GM19324 (cell line): ENCODE results near the gene CCL7.

Experiments used
- ATAC-seq: cut with Tn5 transposase; IDR thresholded peaks from one replicate; pipeline ENCODE4 v1.9.1; 2021; ENCODE audit warnings: mild to moderate bottlenecking, moderate library complexity; ENCODE audit not compliant: unreplicated experiment, low FRiP score

The CCL7 gene

DNA sequence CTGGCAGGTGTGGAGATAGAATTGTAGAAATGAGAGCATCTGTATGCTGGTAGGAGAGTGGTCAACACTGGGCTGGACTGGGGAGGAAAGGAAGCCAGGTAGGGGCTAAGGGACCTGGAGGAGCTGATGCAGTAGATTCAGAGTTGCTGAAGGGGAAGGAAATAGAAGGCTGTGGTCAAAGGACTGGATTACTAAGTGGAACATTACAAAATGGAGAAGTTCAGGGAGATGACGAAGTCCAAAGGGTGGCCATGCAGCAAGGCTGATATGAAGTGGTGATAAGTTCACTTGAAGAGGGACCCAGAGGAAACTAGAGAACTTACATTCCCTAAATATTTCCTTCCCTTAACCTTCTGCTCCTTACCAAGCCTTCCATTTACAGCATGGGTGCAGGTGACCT, 23.6 kb upstream of the CCL7 start:
- no peak for ATAC-seq

GRCh38 chr17:34246881-34247280, 23.1 kb upstream of the CCL7 start:
- ATAC-seq: no peak

DNA sequence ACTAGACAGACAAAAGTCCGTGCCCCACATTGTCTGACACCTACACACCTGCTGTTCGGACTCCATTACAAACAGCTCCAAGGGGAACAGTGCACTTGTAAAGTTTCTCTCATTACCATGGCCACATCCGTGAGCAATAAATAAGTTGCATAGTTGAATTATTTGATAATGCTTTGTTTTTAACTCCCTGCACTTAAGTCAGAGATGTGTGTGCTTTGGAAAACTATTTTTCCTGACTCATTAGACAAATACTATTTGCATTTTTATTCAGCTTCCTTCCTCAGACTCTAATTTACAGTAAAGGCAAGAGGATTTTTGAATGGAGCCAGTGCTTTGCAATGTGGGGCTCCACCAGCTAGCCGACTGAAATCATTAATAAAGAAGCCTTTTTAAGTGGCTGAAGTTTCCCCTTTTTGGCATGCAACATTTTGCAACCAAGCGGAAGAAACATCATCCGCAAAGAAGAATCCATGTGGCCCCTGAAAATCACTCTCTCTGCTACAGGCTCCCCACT, 21.5 kb upstream of the CCL7 start:
- no peak for ATAC-seq

- ATAC-seq: no peak
Observed at GRCh38 chr17:34249061-34249460, 21.0 kb upstream of the CCL7 start.

DNA sequence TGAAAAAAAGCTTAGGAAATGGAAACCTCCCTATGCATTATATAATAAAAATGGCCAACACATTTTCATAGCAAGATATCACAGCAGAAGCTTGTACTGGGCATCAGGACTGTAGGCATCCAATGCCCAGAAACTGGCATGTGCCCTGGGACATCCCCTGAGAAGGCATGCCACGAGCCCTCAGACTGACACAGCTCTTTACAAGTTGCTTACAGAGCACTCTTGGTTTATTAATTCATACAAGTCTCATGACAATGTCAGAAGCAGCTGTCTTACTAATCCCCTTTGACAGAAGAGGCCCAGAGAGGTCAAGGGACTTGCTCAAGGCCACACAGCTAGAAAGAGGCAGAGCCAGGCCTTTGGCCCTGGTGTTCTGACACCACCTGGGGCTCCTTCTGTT, 20.5 kb upstream of the CCL7 start:
- ATAC-seq: no peak

DNA sequence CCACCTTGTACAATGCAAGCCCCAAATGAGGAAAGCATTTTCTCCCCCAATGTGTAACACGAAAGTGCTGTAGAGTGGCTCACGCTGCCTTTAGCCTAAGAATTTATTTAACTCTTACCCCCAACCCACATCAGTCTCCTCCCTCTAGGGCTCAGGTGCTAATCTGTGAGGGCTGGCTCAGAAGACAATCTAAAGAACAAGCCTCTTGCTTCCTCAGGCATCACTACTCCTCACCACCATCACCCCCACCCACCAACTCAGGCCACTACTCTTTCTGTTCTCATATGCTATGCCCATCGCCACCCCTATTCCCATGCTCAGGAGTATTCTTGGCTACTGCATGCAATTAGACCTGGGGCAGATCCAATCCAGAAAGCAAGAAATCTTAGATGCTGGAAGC, 18.8 kb upstream of the CCL7 start:
- ATAC-seq: no peak

DNA sequence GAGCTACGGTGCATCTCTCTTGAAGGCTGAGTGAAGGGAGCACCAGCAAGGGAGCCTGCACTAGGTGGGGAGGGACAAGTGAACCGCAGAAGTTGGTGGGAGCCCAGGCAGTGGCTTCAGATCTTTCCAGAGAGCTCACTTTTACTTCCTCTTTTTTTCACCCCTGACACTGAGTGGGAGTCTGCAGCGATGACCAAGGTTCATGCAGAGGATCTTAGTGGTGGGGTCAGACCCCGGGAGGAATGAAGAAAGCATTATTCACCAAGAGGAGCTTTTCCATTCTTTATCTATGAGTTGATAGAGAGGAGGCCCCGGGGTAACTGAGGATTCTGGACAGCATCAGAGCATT, 18.0 kb upstream of the CCL7 start:
- ATAC-seq: no peak

GRCh38 chr17:34252444-34253138, 17.4 kb upstream of the CCL7 start:
- no peak for ATAC-seq

DNA sequence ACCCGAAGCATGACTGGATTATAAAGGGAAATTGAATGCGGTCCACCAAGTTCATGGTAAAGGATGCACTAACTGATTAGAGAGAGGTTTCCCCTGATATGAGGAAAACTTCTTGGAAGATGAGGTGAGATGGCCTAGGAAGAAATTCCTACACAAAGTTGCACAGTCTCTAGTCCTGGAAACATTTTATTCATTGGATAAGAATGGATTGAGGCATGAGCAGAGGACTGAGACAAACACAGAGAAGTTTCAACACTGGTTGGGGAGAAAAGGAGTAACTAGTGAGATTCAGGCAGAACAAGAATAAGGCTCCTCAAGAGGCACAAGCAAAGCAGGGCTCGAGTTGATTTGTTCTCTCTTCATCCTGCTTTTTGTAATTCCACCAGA, 16.9 kb upstream of the CCL7 start:
- no peak for ATAC-seq

- no peak for ATAC-seq
Observed at GRCh38 chr17:34254146-34254545, 15.9 kb upstream of the CCL7 start.

DNA sequence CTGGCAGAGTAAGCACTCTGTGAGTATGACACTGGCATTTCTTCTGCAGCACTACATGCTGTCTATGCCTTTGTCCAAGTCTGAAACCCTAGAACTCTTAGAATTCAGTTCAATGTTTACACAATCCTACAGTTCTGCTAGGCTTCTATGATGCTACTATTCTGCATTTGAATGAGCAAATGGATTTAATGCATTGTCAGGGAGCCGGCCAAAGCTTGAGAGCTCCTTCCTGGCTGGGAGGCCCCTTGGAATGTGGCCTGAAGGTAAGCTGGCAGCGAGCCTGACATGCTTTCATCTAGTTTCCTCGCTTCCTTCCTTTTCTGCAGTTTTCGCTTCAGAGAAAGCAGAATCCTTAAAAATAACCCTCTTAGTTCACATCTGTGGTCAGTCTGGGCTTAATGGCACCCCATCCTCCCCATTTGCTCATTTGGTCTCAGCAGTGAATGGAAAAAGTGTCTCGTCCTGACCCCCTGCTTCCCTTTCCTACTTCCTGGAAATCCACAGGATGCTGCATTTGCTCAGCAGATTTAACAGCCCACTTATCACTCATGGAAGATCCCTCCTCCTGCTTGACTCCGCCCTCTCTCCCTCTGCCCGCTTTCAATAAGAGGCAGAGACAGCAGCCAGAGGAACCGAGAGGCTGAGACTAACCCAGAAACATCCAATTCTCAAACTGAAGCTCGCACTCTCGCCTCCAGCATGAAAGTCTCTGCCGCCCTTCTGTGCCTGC, 15.2 kb upstream of the CCL7 start, which contains the start of gene CCL2:
CCL2 (plus strand) TSS at position 635 of the 730 bp plus-strand sequence; CDS start at position 700, 65 bp downstream.
- ATAC-seq: no peak

GRCh38 chr17:34255381-34255732, 14.7 kb upstream of the CCL7 start:
- no peak for ATAC-seq

- ATAC-seq: no peak
Observed at GRCh38 chr17:34255841-34256240, 14.2 kb upstream of the CCL7 start.

GRCh38 chr17:34257299-34257985, 12.6 kb upstream of the CCL7 start:
- ATAC-seq: no peak

DNA sequence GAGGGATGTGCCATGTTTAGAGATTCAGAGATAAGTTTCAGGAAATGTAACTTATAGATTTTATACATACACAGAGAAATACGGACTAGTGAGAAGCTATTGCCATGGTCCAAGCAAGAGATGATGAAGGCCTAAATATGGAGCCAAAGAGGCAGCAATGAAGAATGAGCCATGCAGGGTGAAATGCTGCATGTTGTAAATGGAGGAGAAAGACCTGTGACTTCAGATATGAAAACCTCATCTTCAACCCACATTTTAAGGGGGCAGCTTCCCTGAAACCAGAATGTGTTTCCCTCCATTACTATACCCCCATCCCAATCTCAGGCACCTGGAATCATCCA, 12.1 kb upstream of the CCL7 start:
- ATAC-seq: no peak

DNA sequence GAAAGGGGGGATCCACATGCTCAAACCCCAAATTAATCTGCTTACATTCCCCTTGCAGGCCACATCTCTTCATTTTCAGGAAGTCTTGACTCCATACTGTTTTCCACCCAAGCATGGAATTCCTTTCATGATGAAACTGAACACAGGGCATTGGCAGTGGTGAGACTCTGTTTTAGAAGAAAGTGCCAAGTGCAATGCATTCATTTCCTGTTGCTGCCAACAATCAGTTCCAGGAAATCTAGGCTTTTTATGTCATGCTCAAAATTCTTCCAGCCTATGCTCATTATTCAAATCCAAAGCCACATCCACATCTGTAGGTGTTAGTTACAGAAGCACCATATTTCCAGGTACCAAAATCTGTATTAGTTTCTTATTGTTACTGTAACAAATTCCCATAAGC, 10.9 kb upstream of the CCL7 start:
- ATAC-seq: no peak

- no peak for ATAC-seq
Observed at GRCh38 chr17:34260861-34261260, 9.2 kb upstream of the CCL7 start.

GRCh38 chr17:34261568-34262337, 8.3 kb upstream of the CCL7 start:
- ATAC-seq: no peak

- no peak for ATAC-seq
Observed at GRCh38 chr17:34265711-34266110, 4.3 kb upstream of the CCL7 start.

- no peak for ATAC-seq
Observed at GRCh38 chr17:34275881-34276280, 5.9 kb downstream of the CCL7 start.

DNA sequence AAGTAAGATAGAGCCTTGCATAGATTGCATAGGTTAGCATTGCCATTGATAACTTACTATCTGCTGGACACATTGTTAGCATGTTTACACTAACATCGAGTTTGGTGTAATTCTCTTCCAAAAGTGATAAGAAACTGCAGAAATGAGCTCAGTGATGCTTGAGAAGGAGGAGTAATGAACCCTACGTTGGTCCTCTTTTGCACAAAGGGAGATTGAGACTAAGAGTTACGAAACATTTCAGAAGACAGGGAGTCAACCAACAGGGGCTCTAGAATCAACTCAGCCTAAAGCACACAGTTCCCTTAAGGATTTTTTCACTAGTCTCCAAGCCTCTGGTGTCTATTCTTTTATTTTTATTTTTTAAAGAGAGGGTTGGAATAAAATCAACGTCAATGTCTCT, 6.8 kb downstream of the CCL7 start:
- no peak for ATAC-seq
